IPS-NIHi7 (cell line): ENCODE measurements around the gene NOB1.
A peak's percentile ranks its signal among the peaks of the same experiment; 100 is the strongest.
"Not testable (repeated sequence)": the region's sequence is repeated elsewhere in the genome, so short reads cannot be mapped to it uniquely, and the experiment has no call there.

Experiments
- DNase-seq: peaks from one replicate; pipeline ENCODE4 v3.0.0; 2012; ENCODE audit warnings: mixed read lengths; ENCODE audit errors: extremely low spot score

NOB1 gene

DNA sequence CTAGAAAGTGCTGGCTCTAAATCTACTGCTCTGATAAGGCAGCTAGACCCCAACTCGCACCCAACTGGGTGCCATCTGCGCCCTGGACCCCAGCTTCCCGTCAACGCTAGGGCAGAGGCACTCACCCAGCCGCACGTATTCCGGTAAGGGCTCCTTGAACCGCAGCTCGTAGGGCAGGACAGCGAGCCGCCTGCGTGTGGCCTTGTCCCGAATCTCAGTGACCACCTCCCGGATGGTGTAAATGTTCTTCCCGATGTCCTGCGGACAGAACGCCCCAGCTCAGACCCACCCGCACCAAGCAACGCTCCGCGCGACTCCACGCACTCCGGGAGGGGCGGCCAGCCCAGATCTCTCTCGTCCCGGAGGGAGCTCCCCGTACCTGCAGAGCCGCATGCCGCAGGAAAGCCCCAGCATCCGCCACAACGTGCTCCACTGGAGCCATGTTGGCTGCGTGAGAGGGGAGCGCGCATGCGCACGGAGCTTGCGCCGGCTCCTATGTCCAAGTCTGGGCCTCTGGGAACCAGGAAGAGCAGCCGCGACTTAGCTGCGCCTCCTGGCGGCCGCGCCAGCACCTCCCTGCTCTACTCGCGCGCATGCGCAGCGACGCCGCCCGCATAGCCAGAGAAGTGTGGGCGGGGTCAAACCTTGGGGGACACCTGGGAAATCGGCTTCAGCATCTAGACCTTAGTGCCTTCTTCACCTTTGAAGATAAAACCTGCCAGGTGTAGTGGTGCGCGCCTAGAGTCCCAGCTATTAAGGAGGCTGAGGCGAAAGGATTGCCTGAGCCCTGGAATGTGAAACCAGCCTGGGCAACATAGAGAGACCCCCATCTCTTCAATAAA lies at the start of gene NOB1:
Gene NOB1, minus strand, starts transcription at position 458 of the 842 bp plus-strand sequence. Its CDS starts 16 bp downstream, at position 442.
- DNase-seq: peak; percentile 96

DNA sequence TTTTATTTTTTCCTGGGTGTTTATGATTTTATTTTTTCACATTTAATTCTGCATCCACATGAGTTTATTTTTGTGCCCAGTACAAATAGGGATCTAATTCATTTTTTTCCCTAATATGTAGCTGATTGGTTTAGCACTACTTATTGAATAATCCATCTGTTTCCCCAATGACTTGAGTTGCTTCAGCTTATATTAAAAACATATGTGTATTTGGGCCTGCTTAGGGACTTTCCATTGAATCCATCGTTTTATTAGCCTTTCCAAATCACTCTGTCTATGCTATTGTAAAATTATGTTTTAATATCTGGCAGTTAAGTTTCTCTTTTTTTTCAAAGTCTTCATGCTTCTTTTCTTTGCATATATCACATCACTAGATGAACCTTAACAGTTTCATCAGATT lies 49.6 kb upstream of the NOB1 start:
- no peak for DNase-seq

GRCh38 chr16:69799611-69800031 lies 44.9 kb upstream of the NOB1 start:
- no peak for DNase-seq

DNA sequence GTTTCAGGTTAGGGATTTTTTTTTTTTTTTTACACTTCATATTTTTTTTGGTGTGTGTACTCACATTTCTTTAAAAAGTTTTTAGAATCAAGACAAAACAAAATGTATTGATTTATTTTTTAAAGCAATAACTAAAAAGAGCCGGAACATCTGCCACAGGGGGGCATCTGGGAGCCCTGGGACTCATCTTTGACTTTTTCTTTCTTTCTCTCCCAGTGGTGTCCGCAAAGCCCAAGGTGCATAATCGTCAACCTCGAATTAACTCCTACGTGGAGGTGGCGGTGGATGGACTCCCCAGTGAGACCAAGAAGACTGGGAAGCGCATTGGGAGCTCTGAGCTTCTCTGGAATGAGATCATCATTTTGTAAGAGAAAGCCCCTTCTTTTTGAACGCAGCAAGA lies 43.7 kb upstream of the NOB1 start:
- DNase-seq: no peak

DNA sequence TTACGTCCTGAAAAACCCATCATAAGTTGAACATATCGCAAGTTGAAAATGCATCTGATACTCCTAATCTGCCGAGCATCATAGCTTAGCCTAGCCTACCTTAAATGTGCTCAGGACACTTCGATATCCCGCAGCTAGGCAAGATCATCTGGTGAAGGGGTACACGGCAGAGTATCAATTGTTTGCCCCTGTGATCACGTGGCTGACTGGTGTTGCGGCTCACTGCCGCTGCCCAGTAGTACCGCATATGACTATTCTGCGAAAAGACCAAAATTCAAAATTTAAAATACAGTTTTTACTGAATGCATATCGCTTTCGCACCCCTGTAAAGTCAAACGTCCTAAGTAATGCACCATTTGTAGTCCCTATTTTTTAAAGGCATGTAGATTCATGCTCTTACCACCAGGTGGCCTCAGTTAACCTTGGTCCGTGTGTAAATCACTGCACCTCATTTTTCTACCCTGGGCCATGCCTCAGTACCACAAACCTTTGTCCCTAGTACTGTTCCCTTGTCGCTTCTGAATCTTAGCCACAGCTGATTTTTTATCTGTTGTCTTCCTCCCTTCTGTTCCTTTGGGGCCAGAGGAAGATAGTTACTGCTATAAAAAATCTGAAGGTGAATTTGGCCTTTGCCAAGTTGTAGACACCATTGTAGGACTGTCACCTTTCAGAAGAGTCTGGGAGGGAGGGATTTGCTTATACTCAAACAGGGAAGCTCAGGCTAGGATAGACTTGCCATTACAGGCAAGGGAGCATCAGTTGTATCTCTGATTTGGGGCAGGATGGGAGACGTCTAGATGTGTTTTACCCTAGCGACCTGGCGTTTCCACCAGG lies 41.8 kb upstream of the NOB1 start:
- peak; percentile 76 for DNase-seq

GRCh38 chr16:69794486-69794885 lies 39.8 kb upstream of the NOB1 start:
- no peak for DNase-seq

DNA sequence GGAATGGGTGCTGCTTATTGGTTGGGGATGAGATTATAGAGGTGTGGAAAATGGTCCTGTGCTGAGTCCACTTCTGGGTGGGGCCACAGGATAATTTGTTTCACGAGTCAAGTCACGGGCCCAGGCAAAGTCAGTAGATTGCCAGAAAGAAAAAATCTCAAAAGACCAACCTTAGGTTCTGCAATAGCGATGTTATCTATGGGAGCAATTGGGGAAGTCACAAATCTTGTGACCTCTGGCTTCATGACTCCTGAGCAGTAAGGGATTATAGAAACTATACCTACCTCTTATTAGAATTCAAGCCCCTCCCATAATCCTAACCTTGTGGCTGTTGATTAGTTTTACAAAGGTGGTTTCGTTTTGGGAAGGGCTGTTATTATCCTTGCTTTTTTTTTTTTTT lies 38.8 kb upstream of the NOB1 start:
- DNase-seq: no peak

DNA sequence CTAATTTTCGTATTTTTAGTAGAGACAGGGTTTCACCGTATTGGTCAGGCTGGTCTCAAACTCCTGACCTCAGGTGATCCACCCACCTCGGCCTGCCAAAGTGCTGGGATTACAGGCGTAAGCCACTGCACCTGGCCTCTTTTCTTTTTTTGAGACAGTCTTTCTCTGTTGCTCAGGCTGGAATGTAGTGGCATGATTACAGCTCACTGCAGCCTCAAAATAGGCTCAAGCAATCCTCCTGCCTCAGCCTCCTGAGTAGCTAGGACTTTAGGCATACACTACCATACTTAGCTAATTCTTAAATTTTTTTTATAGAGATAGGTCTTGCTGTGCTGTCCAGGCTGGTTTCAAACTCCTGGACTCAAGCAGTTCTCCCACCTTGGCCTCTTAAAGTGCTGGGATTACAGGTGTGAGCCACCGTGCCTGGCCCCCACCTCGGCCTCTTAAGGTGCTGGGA lies 36.7 kb upstream of the NOB1 start:
- not testable (repeated sequence) for DNase-seq

DNA sequence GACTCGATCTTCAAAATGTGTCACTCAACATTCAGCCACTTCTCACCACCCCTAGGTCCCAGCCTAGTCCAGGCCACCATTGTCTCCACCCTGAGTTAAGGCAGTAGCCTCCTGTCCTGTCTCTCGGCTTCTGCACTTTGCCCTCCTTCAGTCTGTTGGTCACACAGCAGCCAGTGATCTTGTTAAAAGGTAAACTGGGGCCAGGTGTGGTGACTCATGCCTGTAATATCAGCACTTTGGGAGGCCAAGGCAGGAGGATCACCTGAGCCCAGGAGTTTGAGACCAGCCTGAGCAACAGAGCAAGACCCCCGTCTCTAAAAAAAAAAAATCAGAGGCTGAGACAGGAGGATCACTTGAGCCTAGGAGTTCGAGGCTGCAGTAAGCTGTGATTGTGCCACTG lies 33.2 kb upstream of the NOB1 start:
- DNase-seq: no peak

DNA sequence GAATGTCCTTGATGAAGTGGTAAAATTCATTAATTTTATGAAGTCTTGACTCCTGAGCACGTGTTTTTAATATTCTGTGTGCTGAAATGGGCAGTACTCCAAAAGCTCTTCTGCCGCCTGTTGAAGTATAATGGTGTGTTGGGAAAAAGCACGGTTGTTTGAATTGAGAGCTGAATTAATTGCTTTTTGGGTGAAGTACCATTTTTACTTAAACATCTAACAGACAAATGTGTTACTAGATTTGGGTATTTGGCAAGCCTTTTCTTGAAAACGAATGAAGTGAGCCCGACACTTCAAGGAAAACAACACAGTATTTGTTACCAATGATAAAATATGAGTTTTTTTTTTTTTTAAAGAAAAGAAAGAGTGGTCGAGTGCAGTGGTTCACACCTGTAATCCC lies 29.9 kb upstream of the NOB1 start:
- no peak for DNase-seq

DNA sequence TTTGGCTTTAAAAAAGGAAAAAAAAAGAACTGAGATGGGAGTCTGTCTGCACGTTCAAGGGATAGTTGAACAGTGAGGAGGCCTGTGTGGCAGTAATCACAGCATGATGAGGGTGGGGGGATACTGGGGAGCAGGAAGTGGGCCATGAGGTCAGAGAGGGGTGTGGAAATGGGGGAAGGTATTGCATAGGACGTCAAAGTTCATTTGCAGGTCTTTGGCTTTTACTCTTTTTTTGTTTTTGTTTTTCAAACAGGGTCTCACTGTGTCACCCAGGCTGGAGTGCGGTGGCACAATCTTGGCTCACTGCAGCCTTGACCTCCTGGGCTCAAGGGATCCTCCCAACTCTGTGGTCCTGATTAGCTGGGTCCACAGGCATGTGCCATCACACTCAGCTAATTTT lies 26.4 kb upstream of the NOB1 start:
- DNase-seq: no peak

DNA sequence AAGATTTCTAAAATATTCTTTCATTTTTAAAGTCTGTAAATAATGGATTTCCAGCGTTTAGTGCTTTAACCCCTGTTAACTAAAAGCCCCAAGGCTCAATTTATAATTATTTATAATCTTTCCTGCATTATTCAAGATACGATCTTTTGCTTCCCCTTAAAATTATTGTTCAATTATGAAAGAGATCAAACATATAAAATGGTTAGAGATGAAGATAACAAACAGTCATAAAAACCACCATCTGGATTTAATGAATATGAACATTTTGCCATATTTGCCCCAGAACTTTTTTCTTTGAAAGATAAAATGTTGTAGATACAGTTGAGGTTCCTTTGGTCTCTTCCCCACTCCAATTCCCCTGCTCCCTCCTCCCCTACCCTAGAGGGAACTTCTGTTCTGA lies 25.0 kb upstream of the NOB1 start:
- no peak for DNase-seq

DNA sequence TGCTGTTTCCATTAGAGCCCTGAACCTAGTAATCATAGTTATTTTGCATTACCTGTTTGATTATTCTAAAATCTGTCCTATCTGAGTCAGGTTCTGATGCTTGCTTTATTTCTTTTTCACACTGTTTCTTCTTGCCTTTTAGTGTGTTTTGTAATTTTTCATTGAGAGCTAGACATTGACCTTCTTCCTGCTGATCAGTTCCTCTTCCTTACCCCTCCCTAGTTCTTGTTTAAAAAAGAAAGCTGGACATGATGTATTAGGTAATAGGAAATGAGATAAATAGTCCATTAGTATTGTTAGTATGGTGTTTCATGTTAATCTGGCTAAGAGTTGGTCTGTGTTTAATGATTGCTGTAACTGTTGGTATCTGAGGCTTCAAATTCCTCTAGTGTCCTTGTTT lies 20.8 kb upstream of the NOB1 start:
- no peak for DNase-seq

DNA sequence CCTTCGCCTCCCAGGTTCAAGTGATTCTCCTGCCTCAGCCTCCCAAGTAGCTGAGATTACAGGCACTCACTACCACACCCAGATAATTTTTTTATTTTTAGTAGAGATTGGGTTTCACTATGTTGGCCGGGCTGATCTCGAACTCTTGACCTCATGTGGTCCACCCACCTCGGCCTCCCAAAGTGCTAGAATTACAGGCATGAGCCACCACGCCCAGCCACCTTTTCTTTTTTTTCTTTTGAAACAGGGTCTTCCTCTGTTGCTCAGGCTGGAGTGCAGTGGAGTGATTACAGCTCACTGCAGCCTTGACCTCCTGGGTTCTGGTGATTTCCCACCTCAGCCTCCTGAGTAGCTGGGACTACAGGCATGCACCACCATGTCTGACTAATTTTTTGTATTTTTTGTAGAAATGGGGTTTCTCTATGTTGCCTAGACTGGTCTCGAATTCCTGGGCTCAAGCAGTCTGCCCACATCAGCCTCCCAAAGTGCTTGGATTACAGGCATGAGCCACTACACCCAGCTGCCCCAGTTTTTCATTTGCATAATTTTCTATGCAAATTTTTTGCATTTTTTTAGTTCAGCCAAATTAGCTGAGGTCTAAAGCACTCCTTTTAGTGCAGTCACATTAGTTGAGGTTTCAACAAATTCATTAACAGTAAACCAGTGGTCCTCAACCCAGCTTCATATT lies 18.7 kb upstream of the NOB1 start:
- DNase-seq: no peak

DNA sequence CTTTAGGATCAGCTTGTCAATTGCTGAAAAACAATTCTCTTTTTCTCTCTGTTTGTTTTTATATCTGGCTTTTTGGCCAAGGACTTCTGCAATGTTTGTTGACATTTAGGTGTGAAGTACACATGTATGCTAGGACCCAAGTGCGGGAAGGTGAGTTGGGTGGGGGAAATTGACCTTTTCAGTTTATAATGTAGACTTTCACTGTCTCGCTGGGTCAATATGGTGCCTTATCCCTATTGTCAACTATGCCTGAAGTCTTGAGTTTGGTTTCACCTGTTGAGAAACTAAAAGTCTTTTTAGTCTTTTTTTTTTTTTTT lies 16.9 kb upstream of the NOB1 start:
- no peak for DNase-seq

DNA sequence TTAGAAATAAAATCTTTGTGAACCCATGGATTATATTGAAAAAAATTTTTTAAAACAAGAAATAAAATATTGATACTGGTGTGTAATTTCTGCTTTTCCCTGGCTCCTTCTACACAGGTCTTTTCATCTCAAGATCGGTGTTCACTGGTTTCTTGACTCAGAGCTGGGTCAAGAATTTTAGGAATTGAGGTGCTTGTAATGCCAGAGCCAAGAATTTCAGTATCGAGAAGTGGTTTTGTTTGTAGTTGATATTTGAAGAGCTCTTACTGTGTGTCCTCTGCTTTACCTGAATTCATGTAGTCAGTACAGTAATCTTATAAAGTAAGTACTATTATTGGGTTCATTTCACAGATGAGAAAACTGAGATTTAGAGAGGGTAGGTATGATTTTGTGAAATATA lies 14.7 kb upstream of the NOB1 start:
- no peak for DNase-seq

- no peak for DNase-seq
Observed at GRCh38 chr16:69768666-69769065, 13.9 kb upstream of the NOB1 start.

- DNase-seq: no peak
Observed at GRCh38 chr16:69767459-69768229, 12.9 kb upstream of the NOB1 start.

DNA sequence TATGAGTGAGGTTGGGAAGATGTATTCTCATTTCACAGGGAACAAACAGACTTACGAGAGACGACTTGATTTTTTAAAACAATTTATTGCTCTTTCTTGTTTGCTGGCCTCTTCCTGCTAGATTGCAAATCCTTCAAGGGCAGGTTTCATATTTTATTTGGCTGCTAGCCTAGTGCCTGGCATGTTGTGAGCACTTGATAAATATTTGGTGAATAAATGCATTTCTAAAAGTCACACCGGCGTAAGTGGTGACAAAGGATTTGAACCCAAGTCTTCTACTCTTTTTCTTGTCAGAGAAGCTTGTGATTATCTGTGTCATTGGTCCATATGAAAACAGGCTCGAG lies 8.8 kb upstream of the NOB1 start:
- no peak for DNase-seq

DNA sequence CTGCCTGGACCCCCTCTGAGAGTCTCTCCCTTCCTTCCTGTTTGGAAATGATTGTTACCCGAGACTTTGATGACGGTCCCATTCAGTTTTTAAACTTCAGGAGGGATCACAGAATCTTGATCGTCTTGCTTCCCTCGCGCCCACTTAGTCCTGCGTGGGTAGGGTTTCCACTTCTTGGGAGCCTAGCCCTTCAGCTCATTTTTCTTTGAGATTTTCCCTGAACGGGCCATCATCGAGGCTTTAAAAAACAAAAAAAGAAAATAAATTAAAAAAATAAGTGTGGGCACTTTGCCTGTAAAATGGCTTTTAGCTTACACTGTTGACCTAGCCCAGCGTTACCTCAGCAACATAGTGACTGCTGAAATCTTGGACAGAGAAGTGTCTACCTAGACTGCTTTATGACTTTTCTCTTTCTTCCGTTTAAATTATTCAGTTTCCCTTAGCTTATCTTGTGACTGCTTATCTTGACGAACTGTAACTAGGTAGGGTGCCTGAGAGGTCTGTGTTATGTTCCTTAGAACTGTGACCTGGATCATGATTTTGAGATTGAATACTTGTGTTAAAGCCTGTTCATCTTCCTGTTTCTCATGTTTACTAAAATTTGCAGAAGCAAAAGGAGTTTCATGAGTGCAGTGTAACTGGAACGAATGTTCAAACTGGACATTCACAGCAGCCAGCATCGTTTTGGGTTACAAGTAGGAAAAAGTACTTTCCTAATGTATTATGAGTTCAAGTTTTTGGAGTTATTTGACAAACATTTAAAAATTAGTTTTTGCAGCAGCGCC lies 8.3 kb upstream of the NOB1 start:
- DNase-seq: no peak
